Smooth muscle cell (in vitro differentiated cells): Measurements from ENCODE around the gene COMT. TPM values are rescaled to one million over a fixed set of nuclear protein-coding genes. Genes with fewer than 3 reads are reported as not detected.

ENCODE experiments used
- DNase-seq: peaks from one replicate; lab custom pipeline; 2025; ENCODE audit not compliant: unreplicated experiment; lab: John Stamatoyannopoulos, UW
- H2AFZ ChIP-seq: fragments of 200-600 bp; sonication (generic); 2 replicates; pipeline ENCODE4 v1.6.0; 2016; ENCODE audit warnings: antibody characterized with exemption, low read depth, mild to moderate bottlenecking
- H3F3A ChIP-seq: fragments of 200-600 bp; sonication (generic); 2 replicates; pipeline ENCODE4 v1.6.0; 2017; ENCODE audit warnings: antibody characterized with exemption, low read depth
- H3K27ac ChIP-seq: fragments of 200-600 bp; sonication (generic); 2 replicates; pipeline ENCODE4 v1.5.1; 2016; ENCODE audit warnings: low read depth, mild to moderate bottlenecking
- H3K27me3 ChIP-seq: fragments of 200-600 bp; sonication (generic); 2 replicates; pipeline ENCODE4 v1.6.1; 2016; ENCODE audit warnings: low read depth, mild to moderate bottlenecking
- H3K36me3 ChIP-seq: fragments of 200-600 bp; sonication (generic); 2 replicates; pipeline ENCODE4 v1.5.1; 2016; ENCODE audit warnings: low read depth
- H3K4me1 ChIP-seq: fragments of 200-600 bp; sonication (generic); 2 replicates; pipeline ENCODE4 v1.5.1; 2016; ENCODE audit warnings: low read depth
- H3K4me2 ChIP-seq: fragments of 200-600 bp; sonication (generic); 2 replicates; pipeline ENCODE4 v1.6.0; 2016; ENCODE audit warnings: mild to moderate bottlenecking
- H3K4me3 ChIP-seq: fragments of 200-600 bp; sonication (generic); 2 replicates; pipeline ENCODE4 v1.5.1; 2016; ENCODE audit warnings: mild to moderate bottlenecking
- H3K79me2 ChIP-seq: fragments of 200-600 bp; sonication (generic); 2 replicates; pipeline ENCODE4 v1.6.0; 2016; ENCODE audit warnings: low read depth, mild to moderate bottlenecking
- H3K9ac ChIP-seq: fragments of 200-600 bp; sonication (generic); 2 replicates; pipeline ENCODE4 v1.6.0; 2016; ENCODE audit warnings: low read depth
- H3K9me3 ChIP-seq: fragments of 200-600 bp; sonication (generic); replicated peaks from 2 replicates; pipeline ENCODE4 v1.5.1; 2016; ENCODE audit warnings: low read depth
- H4K20me1 ChIP-seq: fragments of 200-600 bp; sonication (generic); 2 replicates; pipeline ENCODE4 v1.6.0; 2016; ENCODE audit warnings: low read depth
- CTCF ChIP-seq: fragments of 200-600 bp; sonication (generic); IDR thresholded peaks from 2 replicates; pipeline ENCODE4 v1.5.1; 2017; ENCODE audit warnings: borderline replicate concordance, mild to moderate bottlenecking, antibody characterized with exemption; ENCODE audit not compliant: insufficient read depth, poor library complexity, severe bottlenecking
- WGBS: methylation state at CpG from one replicate; pipeline ENCODE4 v1.1.7; 2016; ENCODE audit warnings: low lambda C conversion rate; 5-methylcytosine and 5-hydroxymethylcytosine counted together
- polyA plus RNA-seq: library from polyadenylated mRNA; unstranded; fragments of >200 nt; fragmentation: Nextera tagmentation; extraction: Ambion mirVana; gene quantifications from 2 replicates; pipeline ENCODE4 v1.2.1, GENCODE V29; 2016
- total RNA-seq: library from RNA; depleted of rRNA; stranded (reverse); fragments of >200 nt; gene quantifications from 2 replicates; pipeline ENCODE4 v1.2.3, GENCODE V29; 2014

COMT gene
- total and polyA plus RNA-seq, 2 experiments from 2014 or later: 4.1 to 6.2 TPM

- H3K79me2 ChIP-seq: no peaks in the 10 kb centered on the region
- H3K9ac ChIP-seq: no peak overlapping the region
- no peaks in the 10 kb centered on the region for H3K9me3 ChIP-seq
- no peak for DNase-seq
- H3K4me2 ChIP-seq: no peak overlapping the region
- no peaks in the 10 kb centered on the region for H3F3A ChIP-seq
- H4K20me1 ChIP-seq: no peaks in the 10 kb centered on the region
- WGBS: 88% methylated on average over 13 of the region's 13 CpGs
- no peak for TF ChIP-seq CTCF
- H3K4me3 ChIP-seq: no peak overlapping the region
- H3K36me3 ChIP-seq: no peaks in the 10 kb centered on the region
- no peaks in the 10 kb centered on the region for H3K27me3 ChIP-seq
- no peak overlapping the region for H3K27ac ChIP-seq
- H2AFZ ChIP-seq: no peak overlapping the region
- peaks cover 6% of the 10 kb centered on the region for H3K4me1 ChIP-seq
These were observed 33.5 kb downstream of the COMT start for GRCh38 chr22:19974935-19975706.

- no peak for TF ChIP-seq CTCF
- DNase-seq: no peak
- no peak overlapping the region for H3K9ac ChIP-seq
- H3F3A ChIP-seq: no peaks in the 10 kb centered on the region
- no peak overlapping the region for H3K27ac ChIP-seq
- no peaks in the 10 kb centered on the region for H4K20me1 ChIP-seq
- WGBS: 91% methylated on average over 4 of the region's 4 CpGs
- H3K9me3 ChIP-seq: no peaks in the 10 kb centered on the region
- H3K36me3 ChIP-seq: no peaks in the 10 kb centered on the region
- no peak overlapping the region for H3K4me3 ChIP-seq
- H3K27me3 ChIP-seq: no peaks in the 10 kb centered on the region
- H3K4me2 ChIP-seq: no peak overlapping the region
- H3K79me2 ChIP-seq: no peaks in the 10 kb centered on the region
- H3K4me1 ChIP-seq: peaks cover 6% of the 10 kb centered on the region
- H2AFZ ChIP-seq: no peak overlapping the region
These were observed 34.1 kb downstream of the COMT start for GRCh38 chr22:19975707-19976035.

- Histone ChIP-seq H3K36me3 (no peaks in the 10 kb centered on the region), H2AFZ (no peak overlapping the region), H3K4me2 (no peak overlapping the region), H3K9me3 (no peaks in the 10 kb centered on the region), H3K4me1 (peaks cover 6% of the 10 kb centered on the region), H3K4me3 (no peak overlapping the region), H3K9ac (no peak overlapping the region), H3K27ac (no peak overlapping the region), H3F3A (no peaks in the 10 kb centered on the region), H4K20me1 (no peaks in the 10 kb centered on the region), H3K79me2 (no peaks in the 10 kb centered on the region), H3K27me3 (no peaks in the 10 kb centered on the region)
- no peak for TF ChIP-seq CTCF
- WGBS: 93% methylated on average over 3 of the region's 3 CpGs
- DNase-seq: no peak
These were observed 35.1 kb downstream of the COMT start for GRCh38 chr22:19976671-19977070.
